Inflammatory macrophage treated with lipopolysaccharide for 1 hour (primary cell): ENCODE results near the gene ERBB4.
"Not testable (repeated sequence)": the region's sequence is repeated elsewhere in the genome, so short reads cannot be mapped to it uniquely, and the experiment has no call there.

Experiments
- DNase-seq, 2 donors: peaks; one replicate each; pipeline ENCODE4 v3.0.0-alpha.2; 2020 to 2022

Gene ERBB4

DNA sequence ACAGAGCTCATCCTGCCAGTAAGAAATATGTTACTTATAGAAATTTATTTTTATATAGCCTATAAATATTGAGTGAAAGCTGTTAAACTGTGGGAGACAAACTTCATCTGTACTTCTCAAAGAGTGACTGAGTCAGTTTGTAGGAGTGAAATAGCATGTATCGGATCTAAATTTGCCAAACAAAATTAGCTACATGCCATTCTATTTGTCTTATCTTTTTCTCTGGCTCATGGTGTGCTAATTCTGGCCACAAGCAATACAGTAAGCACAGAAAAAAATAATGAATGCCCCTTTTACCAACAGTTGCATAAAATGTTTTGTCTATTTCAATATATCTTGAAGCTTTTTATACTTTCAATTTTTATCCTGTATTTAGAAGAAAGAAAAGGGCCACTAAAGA is 12.5 kb downstream of the ERBB4 start:
- no peak for DNase-seq

DNA sequence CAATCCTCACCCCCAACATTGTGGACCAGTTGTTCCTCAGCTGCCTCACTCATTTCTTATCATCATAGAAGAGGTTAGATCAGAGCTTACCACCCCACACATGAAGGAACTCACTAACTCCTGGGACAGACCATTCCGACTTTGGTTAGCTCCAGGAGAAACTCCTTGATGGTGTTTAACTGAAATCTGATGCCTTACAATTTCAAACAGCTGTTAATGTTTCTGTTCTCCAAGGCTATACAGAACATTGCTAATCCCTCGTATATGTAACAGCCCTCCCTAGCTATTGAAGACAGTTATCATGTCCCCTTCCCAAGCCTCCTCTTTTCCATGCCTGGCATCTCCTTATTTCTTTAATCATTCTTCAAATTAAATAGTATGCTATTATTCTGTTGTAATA is 14.8 kb downstream of the ERBB4 start:
- no peak for DNase-seq

DNA sequence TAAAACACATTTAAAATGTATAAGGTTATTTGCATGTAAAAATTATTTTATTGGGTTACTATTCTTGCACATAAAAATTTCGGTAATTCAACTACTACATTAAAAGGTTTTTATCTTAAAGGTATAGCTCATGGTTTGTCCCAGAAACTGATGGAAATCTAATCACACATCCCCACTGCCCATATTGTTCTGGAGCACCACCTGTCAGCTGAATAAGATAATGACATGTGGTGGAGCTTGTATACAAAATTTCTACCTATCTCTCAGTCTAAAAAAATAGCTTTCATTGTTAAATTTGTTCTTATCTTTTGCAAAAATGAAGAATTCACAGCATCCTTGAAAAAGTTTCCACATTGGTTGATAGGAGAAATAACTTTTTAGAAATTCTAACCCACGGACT is 18.3 kb downstream of the ERBB4 start:
- DNase-seq, result no peak

DNA sequence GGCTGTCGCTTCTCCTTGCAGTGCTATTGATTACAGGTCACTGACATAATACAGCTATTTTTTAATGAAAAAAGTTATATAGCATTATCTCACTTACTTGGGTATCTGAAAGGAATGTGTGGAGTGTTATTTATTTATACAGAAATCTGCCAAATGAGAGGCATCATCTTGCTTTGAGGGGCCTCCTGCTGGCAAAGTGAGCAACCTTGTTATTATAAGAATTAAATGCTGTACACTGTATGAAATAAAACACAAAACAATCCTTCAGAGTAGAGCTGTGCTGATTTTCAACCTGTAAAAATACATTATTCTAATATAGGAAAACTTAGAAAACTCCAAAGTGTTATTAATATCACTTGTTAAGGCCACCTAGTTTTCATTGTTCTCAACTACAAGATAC is 20.9 kb downstream of the ERBB4 start:
- no peak for DNase-seq

DNA sequence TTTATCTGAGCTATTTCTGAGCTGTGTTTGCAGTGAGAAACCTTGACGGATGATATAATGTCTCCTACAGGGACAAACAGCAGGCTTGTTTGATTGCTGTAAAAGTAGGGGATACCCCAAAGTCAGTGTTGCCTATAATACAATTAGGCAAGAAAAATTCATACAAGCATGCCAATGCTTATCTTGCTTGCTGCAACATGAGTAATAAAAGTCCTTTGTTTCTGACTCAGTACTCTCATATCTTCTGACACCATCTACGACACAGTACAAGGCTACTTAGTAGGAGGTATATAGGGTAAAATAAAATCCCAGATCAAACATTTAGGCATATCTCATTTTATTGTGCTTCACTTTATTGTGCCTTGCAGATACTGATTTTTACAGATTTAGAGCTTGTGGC is 33.0 kb downstream of the ERBB4 start:
- no peak for DNase-seq

DNA sequence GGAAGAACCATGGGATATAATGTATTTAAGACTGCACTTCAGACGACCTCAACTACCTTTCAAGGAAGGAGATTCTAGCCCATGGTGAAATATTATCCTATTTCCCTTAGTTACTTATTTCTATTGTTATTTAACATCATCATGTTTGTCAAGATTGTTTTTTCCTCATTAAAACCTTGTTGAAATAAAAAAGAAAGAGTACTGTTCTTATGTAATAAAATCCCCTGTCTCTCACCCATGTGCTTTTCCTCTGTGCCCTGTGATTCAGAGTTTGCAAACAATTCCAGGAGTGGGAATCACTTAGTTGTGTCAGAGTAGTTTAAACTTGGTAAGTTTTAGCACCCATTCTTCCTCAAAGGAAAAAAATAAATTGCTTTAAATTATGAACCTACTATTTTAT is 43.6 kb downstream of the ERBB4 start:
- no peak for DNase-seq

DNA sequence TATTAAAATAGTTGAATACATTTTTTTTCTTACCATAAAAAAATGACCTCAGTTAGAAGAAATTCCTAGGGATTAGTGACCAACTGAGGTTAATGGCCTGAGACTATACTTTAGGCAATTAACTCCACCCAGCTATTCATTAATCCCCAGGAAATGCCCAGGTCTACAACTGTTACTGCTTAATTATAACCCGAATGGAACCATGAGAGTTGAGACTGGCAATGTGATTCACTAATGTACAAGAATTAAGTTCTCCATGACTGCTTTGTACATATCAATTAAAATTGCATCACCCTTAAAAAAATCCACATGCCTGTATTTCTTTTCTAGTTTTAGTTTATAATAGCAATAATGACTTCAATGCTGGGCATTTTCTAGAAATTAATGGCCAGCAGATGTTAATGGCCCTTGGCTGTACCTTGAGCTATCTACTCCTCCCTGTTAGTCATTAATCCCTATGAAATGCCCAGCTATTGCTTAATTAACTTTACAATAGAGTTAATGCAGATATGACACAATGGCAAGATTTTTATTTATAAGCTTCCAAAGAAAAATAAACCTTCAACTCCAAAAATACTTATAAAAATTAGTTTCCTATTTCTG is 44.1 kb downstream of the ERBB4 start:
- no peak for DNase-seq

DNA sequence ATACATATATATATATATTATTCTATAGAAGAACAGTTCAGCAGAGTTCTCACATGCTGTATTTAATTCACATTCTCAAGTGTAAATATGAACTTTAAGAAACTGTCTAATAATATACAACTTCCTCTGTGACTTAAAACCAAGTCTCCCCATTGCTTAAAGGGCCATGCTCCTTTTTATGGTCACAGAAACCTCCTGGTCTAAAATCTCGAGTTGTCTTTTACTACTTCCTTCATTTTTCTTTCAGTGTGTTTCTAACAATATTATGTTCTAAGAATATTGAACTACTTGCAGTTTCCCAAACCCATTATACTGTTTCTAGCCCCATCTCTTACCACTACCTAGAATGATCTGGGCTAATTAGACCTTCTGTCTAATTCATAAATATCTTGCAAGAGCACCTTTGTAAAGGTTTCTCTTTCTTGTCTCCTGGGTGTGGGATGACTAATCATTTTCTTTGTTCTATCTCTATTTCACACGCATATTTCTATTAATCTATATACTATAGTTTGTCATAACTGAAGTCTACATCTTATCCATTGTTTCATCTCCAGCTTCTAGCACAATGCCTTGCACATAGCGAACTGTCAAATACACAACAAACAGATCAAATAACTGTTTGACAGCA is 48.8 kb downstream of the ERBB4 start:
- DNase-seq, result no peak

DNA sequence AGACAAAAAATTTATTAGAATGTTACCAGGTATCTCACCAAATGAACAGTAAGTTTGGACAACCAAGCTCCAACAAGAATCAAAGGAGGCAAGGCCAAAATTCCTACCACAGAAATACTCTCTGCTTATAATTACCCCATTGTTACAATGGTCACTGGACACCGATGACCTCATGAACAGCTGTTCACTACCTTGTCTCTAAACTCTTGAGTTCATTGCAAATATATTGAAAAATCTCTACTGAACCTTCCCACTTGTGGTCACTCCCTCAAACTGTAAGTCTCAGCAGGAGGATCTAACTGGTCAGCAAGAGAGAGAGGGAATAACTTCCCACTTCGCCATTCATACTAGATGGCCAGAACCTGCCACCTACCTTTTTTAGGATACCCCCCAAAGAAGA is 50.0 kb downstream of the ERBB4 start:
- no peak for DNase-seq

DNA sequence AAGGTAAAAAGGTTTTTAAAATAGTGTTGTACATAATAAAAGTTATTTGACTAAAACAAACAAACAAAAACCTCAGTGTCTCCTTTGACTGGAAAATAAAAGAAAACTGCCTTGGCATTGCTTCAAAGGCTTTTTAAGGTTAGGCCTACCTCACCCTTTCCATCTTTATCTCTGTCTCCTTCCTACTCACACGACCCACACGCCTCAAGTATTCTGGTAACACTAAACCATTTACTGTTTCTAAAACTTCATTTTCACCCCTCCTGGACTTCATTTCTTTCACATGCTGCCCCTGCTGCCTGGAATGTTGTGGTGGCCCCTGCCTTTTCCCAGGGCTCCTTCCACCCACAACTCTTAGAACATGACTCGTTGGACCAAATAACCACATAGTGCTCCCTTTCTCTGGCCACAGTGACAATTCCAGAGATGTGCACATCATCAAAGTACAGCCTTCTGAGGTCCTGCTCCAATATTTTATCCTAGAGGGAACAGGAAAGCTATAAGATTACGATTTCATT is 54.0 kb downstream of the ERBB4 start:
- no peak for DNase-seq

DNA sequence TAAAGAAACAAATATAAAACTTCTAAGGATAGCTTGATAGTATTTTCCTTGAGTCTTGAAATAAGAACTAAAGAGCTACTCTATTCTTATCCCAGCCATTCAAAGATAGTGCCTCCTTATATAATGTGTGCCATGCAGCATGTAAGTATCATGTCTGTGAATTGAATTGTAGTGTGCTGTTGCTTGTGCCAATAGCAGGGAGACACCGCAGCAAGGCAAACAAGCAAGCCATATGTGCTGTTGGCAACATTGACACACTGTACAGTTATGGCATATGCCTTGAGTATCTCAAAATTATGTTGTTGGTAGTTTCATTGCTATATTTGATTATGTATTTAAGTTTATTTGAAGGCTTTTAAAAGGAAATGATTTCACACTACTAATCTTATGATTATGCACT is 58.2 kb downstream of the ERBB4 start:
- DNase-seq, result no peak

DNA sequence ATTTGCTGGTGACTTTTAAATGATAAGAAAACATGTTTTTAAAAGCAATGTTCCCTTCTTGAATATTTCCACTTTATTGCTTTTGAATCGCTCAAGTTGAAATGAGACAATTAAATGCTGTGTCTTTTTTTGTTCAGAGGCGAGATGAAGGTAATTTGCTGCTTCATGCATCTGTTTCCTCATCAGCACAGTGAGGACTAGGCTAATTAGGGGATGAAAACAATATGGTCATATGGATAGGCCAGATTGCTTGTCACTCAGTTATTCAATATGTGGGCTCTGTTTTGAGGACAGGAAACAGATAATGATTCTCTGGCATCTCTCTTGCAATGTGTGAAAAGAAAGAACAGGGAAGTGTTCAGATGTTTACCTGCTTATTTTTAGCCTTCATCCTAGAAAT is 61.0 kb downstream of the ERBB4 start:
- no peak for DNase-seq

DNA sequence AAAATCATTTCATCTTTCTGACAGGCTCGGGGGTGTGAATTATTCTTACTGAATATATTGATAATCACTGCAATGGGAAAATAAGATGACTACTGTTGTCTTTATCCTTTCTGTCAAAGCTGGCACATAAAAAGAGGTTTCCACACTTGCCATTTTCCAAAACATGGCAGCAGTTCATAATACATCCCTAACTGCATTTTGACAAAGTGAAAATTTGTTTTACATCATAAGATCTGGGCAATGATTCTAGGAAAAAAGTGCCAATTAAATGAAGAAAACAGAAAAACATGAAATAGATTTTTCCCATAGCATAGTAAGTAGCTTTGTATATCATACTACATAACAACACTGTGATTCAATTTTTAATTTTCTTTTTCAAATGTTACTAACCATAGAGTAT is 65.4 kb downstream of the ERBB4 start:
- DNase-seq, result no peak

DNA sequence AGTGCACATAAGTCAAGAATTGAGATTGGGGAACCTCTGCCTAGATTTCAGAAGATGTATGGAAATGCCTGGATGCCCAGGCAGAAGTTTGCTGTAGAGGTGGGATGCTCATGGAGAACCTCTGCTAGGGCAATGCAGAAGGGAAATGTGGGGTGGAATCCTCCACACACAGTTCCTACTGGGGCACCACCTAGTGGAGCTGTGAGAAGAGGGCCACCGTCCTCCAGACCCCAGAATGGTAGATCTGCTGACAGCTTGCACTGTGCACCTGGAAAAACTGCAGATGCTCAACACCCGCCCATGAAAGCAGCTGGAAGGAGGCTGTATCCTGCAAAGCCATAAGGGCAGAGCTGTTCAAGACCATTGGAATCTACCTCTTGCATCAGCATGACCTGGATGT is 71.1 kb downstream of the ERBB4 start:
- DNase-seq, result not testable (repeated sequence)

DNA sequence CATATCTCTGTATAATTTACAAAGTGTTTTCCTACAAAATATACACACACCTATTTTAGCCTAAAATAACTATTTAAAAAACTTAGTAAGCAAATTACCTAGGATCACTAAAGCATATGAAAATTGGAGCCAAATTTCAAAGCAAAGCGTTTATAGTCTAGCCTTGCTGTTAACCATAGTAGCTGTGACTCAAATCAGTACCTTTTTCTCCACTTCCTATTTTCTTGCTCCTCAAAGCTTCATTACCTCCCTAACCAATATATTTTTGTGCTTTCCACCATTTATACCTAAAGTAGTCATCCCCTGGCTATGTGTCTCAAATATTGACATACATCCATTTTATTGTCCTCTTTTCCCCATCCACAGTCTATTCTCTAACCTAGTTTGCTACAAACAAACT is 73.1 kb downstream of the ERBB4 start:
- no peak for DNase-seq

DNA sequence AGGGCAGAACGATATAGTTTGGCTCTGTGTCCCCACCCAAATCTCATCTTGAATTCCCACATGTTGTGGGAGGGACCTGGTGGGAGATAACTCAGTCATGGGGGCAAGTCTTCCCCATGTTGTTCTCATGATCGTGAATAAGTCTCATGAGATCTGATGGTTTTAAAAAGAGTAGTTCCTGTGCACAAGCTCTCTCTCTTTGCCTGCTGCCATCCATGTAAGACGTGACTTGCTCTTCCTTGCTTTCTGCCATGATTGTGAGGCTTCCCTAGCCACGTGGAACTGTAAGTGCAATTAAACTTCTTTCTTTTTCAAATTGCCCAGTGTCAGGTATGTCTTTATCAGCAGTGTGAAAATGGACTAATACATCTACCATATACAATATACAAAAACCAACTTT is 76.9 kb downstream of the ERBB4 start:
- DNase-seq, result not testable (repeated sequence)

DNA sequence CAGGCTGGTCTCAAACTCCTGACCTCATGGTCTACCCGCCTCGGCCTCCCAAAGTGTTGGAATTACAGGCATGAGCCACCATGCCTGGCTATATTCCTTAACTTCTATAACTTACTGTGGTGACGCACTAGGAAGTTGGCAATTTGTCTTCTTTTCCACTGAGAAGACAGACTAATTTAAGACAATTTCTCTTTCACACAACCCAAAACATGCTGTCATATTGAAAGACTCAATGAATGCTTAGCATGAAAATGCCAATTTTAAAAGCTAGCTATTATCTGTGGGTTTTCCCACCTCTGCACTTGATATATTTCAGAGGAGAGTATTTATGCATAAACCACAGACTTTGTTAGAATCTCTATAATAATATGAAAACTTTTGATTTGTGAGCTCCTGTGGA is 84.5 kb downstream of the ERBB4 start:
- no peak for DNase-seq

DNA sequence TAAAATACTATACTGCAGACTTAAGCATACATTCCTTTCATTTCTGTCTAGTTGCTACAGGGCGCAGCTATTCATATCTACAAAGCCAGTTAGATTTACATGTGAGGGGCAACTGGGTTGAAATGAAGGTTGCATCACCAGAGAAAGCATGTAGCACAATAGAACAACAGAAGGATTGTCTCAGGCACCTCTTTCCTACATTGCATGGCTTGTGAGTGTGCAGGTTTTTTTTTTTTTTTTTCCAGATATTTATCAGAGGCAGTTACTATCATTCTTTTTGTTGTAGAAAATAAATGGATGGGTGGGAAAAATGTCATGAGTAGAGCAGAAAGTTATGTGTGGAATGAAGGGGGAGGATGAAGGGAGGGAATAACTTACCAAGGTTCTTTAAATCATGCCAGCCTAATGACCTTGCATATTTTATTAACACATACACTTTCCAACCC is 86.8 kb downstream of the ERBB4 start:
- no peak for DNase-seq

DNA sequence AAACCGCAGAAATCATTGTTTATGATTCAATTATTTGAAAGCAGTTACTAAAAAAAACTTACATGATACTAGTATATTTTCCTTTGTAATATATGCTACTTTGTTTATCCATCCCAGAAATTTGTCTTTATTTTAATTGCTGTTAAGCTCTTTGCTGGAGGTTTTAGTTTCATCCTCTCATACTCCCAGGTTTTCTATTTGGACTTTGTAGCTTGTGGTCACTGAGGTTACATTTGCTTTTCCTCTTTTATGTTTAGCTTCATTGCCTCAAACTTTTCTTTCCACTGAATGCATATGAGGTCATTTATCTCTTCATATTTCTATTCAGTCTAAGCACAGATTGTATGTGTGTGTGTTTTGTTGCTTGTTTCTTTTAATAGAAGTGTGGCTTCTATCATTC is 89.9 kb downstream of the ERBB4 start:
- no peak for DNase-seq

DNA sequence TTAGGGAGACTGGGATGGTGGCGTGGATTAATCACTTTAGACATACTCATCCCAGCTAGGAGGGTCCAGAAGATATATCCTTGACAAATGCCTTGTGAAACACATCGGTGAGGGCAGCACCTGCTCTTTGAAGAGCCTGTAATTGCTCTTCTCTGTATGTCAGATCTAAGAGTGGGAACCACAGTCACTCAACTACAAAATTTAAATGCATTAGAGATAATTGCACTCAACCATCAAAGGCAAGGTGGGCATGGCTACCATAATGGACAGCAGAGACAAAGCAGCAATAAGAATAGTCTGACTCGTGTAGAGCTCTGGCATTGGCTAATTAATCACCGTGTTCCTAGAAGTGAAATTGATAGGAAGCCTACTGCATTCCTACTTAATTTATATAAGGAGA is 96.8 kb downstream of the ERBB4 start:
- DNase-seq, result no peak

DNA sequence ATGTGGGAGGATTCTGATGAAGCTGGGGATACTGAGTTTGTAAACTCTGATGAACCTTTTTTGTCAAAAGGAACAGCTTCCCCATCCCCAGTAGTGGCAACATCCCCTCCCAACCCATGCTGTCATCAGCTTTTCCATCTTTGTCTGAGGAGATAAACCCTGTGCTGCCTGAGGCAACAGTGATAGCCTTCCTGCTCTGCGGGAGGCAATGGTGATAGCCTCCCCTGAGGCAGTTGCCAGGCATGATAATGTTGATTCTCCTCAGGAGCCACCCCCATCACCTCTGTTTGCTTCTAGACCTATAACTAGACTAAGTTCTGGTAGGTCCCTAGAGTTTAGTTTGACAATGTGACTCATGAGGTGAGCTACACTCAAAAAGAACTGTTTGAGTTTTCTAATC is 97.5 kb downstream of the ERBB4 start:
- no peak for DNase-seq

DNA sequence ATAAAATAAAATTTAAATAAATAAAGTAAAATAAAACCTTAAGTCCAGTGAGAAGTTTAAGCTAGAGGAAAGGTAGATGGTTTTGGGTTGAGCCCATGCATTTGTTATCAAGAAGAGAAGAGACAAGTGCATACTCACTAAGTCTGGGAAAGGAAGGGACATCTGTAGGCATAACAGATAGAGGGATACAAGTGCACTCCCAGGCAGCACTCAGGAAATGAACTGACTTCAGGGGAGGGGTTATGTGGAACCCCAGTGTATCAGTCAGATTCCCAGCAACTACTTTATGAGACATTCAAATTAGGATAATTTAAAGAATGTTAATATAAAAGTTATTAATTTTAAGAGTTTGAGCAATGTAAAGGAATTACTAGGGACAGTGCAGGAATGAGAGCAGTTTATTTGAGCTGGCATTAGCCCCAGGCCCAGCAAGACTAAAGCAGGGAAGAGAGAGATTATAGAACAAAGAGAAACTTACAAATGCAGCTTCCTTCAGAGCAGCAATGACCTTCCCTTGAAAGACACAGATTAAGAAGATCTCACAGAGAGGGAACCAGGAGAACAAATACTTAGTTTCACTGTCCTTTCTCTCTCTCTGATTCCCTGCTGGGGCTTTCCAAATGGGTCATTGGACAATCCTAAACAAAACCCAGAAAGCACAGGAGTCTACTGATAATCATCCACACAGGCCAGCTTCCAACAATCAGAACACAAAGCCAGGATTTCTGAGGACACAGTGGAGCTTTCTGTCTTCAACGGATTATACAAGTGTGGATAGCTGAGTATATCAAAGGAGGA is 109.7 kb downstream of the ERBB4 start:
- no peak for DNase-seq

DNA sequence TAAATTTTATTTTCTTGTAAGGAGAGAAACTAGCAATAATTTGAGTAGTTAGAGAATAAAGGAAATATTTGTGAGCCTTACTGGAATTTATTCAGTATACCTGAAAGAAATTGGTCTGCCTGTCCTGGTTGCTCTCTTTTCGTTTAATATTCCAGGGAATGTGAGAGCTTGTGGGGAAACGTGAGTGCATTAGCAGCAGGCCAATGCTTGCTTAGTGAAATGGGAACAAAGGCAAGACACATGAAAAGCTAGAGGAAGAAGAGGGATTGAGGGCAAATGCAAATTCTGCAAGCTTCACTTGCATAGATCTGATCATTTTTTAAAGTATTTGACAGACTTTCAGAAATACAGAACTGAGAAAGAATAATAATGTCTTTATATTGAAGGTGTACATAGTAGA is 111.0 kb downstream of the ERBB4 start:
- no peak for DNase-seq
